HepG2 (cell line): ENCODE measurements around the gene ATP6V0E2. TPM values are rescaled to one million over a fixed set of nuclear protein-coding genes. Genes with fewer than 3 reads are reported as not detected.

Source experiments
- ZBTB42 ChIP-seq: sonication (generic); formaldehyde crosslinking; IDR thresholded peaks from 2 replicates; pipeline ENCODE4 v1.5.0; 2020; ENCODE audit warnings: mild to moderate bottlenecking, missing genetic modification reagents
- ZNF160 ChIP-seq: sonication (generic); formaldehyde crosslinking; IDR thresholded peaks from 2 replicates; pipeline ENCODE4 v1.8.0; 2022; ENCODE audit warnings: mild to moderate bottlenecking, inconsistent platforms, missing genetic modification reagents
- ZNF274 ChIP-seq: sonication (generic); formaldehyde crosslinking; IDR thresholded peaks from 2 replicates; pipeline ENCODE4 v1.5.1; 2020; ENCODE audit warnings: mild to moderate bottlenecking, missing genetic modification reagents
- ZNF33B ChIP-seq: sonication (generic); formaldehyde crosslinking; IDR thresholded peaks from 2 replicates; pipeline ENCODE4 v1.5.1; 2020; ENCODE audit warnings: mild to moderate bottlenecking, missing genetic modification reagents
- ZNF737 ChIP-seq: sonication (generic); formaldehyde crosslinking; IDR thresholded peaks from 2 replicates; pipeline ENCODE4 v1.5.0; 2020; ENCODE audit warnings: missing genetic modification reagents, mild to moderate bottlenecking, borderline replicate concordance
- polyA plus RNA-seq, 8 experiments: library from polyadenylated mRNA; depleted of rRNA in 3 of 8; stranded (reverse) in 7 of 8; unstranded in 1 of 8; fragments of >200 nt; fragmentation: Illumina TruSeq in 4 of 8; extraction: Trizol in 4 of 8; gene quantifications; 2 replicates each; pipeline versions ENCODE4 v1.2.1 to v1.2.3, GENCODE V29; 2011 to 2016; ENCODE audit warnings: low read depth in 4 of 8, missing spikeins in 1 of 8, mixed read lengths in 1 of 8; ENCODE audit not compliant: insufficient read depth in 1 of 8
- total RNA-seq, 5 experiments: library from RNA; depleted of rRNA; stranded (reverse); fragments of >200 nt; fragmentation: Illumina TruSeq; extraction: Trizol; gene quantifications; 2 replicates each; pipeline ENCODE4 v1.2.3, GENCODE V29; 2016; ENCODE audit warnings: low read depth in 1 of 5
- TF ChIP-seq, protein P1 (sequence below): sonication (generic); formaldehyde crosslinking; IDR thresholded peaks from 2 replicates; pipeline ENCODE4 v1.5.0; 2020; ENCODE audit warnings: mild to moderate bottlenecking, missing genetic modification reagents
- TF ChIP-seq, protein P2 (sequence below): sonication (generic); formaldehyde crosslinking; IDR thresholded peaks from 2 replicates; pipeline ENCODE4 v1.4.0; 2020; ENCODE audit warnings: mild to moderate bottlenecking, missing genetic modification reagents
- TF ChIP-seq, protein P3 (sequence below): sonication (generic); formaldehyde crosslinking; IDR thresholded peaks from 2 replicates; pipeline ENCODE4 v1.4.0; 2020; ENCODE audit warnings: missing genetic modification reagents, borderline replicate concordance
- TF ChIP-seq, protein P4 (sequence below): sonication (generic); formaldehyde crosslinking; IDR thresholded peaks from 2 replicates; pipeline ENCODE4 v1.4.0; 2020; ENCODE audit warnings: mild to moderate bottlenecking, missing genetic modification reagents
- TF ChIP-seq, protein P5 (sequence below): sonication (generic); formaldehyde crosslinking; IDR thresholded peaks from 2 replicates; pipeline ENCODE4 v1.4.0; 2020; ENCODE audit warnings: missing genetic modification reagents
- TF ChIP-seq, protein P6 (sequence below): sonication (generic); formaldehyde crosslinking; IDR thresholded peaks from 2 replicates; pipeline ENCODE4 v1.8.0; 2022; ENCODE audit warnings: mild to moderate bottlenecking, missing genetic modification reagents, moderate library complexity

ATP6V0E2 gene
- total and polyA plus RNA-seq, 2 of the 13 experiments (the other 11 are each of a cell fraction or from before 2014, with no cell fraction given) = 36.8 to 203 TPM

DNA sequence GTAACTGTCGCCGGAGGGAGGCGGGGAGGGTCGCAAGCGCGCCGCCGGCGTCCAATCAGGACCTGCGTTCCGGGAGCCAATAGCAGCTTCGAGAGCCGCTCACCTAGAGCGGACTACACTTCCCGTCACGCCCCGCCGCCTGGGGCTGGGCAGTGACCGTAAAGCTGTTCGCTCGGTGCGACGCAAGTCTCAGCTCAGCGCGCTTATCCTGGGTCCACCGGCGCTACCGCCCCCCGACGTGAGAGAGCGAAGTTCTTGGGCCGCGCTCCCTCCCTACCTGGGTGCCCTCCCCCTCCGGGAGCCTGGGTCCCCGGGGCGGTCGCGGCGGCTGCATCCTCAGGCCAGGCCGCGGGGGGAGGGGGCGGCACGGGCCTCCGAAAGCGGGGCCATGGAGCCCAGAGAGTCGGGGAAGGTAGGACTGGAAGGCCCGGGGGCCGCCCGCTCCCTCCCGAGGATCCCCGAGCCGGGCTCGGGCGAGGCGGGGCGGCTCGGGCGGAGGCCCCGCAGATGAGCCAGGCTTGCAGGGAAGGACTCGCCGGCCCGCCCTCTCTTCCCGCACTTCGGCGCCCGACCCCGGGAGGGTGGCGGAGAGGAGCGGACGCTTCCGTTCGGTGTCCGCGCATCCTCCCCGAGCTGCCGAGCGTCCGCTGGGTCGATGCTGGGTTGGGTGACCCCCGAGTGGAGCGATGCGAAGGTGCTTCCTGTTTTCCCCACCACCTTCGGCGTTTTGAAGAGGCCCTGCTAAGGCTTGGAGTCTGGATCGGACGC, 35.4 kb upstream of the ATP6V0E2 start, which contains the start of gene ZNF862 (continued):
- TF ChIP-seq, protein P1, sequence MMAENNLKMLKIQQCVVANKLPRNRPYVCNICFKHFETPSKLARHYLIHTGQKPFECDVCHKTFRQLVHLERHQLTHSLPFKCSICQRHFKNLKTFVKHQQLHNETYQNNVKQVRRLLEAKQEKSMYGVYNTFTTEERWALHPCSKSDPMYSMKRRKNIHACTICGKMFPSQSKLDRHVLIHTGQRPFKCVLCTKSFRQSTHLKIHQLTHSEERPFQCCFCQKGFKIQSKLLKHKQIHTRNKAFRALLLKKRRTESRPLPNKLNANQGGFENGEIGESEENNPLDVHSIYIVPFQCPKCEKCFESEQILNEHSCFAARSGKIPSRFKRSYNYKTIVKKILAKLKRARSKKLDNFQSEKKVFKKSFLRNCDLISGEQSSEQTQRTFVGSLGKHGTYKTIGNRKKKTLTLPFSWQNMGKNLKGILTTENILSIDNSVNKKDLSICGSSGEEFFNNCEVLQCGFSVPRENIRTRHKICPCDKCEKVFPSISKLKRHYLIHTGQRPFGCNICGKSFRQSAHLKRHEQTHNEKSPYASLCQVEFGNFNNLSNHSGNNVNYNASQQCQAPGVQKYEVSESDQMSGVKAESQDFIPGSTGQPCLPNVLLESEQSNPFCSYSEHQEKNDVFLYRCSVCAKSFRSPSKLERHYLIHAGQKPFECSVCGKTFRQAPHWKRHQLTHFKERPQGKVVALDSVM (CRISPR knock-in tag) = peak; percentile 56; the same call in 1 of the 2 replicates
- peak; percentile 63; the same call in 1 of the 2 replicates for TF ChIP-seq ZNF274 (CRISPR knock-in tag)
- TF ChIP-seq ZNF160 (CRISPR knock-in tag) = no peak
- TF ChIP-seq, protein P2, sequence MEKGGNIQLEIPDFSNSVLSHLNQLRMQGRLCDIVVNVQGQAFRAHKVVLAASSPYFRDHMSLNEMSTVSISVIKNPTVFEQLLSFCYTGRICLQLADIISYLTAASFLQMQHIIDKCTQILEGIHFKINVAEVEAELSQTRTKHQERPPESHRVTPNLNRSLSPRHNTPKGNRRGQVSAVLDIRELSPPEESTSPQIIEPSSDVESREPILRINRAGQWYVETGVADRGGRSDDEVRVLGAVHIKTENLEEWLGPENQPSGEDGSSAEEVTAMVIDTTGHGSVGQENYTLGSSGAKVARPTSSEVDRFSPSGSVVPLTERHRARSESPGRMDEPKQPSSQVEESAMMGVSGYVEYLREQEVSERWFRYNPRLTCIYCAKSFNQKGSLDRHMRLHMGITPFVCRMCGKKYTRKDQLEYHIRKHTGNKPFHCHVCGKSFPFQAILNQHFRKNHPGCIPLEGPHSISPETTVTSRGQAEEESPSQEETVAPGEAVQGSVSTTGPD (CRISPR knock-in tag) = no peak
- peak; percentile 68; the same call in 1 of the 2 replicates for TF ChIP-seq ZBTB42 (CRISPR knock-in tag)
- TF ChIP-seq, protein P3, sequence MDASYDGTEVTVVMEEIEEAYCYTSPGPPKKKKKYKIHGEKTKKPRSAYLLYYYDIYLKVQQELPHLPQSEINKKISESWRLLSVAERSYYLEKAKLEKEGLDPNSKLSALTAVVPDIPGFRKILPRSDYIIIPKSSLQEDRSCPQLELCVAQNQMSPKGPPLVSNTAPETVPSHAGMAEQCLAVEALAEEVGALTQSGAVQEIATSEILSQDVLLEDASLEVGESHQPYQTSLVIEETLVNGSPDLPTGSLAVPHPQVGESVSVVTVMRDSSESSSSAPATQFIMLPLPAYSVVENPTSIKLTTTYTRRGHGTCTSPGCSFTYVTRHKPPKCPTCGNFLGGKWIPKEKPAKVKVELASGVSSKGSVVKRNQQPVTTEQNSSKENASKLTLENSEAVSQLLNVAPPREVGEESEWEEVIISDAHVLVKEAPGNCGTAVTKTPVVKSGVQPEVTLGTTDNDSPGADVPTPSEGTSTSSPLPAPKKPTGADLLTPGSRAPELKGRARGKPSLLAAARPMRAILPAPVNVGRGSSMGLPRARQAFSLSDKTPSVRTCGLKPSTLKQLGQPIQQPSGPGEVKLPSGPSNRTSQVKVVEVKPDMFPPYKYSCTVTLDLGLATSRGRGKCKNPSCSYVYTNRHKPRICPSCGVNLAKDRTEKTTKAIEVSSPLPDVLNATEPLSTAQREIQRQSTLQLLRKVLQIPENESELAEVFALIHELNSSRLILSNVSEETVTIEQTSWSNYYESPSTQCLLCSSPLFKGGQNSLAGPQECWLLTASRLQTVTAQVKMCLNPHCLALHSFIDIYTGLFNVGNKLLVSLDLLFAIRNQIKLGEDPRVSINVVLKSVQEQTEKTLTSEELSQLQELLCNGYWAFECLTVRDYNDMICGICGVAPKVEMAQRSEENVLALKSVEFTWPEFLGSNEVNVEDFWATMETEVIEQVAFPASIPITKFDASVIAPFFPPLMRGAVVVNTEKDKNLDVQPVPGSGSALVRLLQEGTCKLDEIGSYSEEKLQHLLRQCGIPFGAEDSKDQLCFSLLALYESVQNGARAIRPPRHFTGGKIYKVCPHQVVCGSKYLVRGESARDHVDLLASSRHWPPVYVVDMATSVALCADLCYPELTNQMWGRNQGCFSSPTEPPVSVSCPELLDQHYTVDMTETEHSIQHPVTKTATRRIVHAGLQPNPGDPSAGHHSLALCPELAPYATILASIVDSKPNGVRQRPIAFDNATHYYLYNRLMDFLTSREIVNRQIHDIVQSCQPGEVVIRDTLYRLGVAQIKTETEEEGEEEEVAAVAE (CRISPR knock-in tag) = peak; percentile 98
- TF ChIP-seq, protein P4, sequence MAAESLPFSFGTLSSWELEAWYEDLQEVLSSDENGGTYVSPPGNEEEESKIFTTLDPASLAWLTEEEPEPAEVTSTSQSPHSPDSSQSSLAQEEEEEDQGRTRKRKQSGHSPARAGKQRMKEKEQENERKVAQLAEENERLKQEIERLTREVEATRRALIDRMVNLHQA (CRISPR knock-in tag) = no peak
- TF ChIP-seq, protein P5, sequence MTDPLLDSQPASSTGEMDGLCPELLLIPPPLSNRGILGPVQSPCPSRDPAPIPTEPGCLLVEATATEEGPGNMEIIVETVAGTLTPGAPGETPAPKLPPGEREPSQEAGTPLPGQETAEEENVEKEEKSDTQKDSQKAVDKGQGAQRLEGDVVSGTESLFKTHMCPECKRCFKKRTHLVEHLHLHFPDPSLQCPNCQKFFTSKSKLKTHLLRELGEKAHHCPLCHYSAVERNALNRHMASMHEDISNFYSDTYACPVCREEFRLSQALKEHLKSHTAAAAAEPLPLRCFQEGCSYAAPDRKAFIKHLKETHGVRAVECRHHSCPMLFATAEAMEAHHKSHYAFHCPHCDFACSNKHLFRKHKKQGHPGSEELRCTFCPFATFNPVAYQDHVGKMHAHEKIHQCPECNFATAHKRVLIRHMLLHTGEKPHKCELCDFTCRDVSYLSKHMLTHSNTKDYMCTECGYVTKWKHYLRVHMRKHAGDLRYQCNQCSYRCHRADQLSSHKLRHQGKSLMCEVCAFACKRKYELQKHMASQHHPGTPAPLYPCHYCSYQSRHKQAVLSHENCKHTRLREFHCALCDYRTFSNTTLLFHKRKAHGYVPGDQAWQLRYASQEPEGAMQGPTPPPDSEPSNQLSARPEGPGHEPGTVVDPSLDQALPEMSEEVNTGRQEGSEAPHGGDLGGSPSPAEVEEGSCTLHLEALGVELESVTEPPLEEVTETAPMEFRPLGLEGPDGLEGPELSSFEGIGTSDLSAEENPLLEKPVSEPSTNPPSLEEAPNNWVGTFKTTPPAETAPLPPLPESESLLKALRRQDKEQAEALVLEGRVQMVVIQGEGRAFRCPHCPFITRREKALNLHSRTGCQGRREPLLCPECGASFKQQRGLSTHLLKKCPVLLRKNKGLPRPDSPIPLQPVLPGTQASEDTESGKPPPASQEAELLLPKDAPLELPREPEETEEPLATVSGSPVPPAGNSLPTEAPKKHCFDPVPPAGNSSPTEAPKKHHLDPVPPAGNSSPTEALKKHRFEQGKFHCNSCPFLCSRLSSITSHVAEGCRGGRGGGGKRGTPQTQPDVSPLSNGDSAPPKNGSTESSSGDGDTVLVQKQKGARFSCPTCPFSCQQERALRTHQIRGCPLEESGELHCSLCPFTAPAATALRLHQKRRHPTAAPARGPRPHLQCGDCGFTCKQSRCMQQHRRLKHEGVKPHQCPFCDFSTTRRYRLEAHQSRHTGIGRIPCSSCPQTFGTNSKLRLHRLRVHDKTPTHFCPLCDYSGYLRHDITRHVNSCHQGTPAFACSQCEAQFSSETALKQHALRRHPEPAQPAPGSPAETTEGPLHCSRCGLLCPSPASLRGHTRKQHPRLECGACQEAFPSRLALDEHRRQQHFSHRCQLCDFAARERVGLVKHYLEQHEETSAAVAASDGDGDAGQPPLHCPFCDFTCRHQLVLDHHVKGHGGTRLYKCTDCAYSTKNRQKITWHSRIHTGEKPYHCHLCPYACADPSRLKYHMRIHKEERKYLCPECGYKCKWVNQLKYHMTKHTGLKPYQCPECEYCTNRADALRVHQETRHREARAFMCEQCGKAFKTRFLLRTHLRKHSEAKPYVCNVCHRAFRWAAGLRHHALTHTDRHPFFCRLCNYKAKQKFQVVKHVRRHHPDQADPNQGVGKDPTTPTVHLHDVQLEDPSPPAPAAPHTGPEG (CRISPR knock-in tag) = no peak; the same call in 1 of the 2 replicates
- TF ChIP-seq, protein P6, sequence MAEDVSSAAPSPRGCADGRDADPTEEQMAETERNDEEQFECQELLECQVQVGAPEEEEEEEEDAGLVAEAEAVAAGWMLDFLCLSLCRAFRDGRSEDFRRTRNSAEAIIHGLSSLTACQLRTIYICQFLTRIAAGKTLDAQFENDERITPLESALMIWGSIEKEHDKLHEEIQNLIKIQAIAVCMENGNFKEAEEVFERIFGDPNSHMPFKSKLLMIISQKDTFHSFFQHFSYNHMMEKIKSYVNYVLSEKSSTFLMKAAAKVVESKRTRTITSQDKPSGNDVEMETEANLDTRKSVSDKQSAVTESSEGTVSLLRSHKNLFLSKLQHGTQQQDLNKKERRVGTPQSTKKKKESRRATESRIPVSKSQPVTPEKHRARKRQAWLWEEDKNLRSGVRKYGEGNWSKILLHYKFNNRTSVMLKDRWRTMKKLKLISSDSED = no peak
- no peak for TF ChIP-seq ZNF737 (CRISPR knock-in tag)
- no peak; the same call in 1 of the 2 replicates for TF ChIP-seq ZNF33B
